GM18861 (cell line): Measurements from ENCODE around the gene TMEM184A.
A peak's percentile ranks its signal among the peaks of the same experiment; 100 is the strongest.

ENCODE experiments used
- ATAC-seq: cut with Tn5 transposase; IDR thresholded peaks from one replicate; pipeline ENCODE4 v1.9.1; 2021; ENCODE audit not compliant: unreplicated experiment

TMEM184A gene

DNA sequence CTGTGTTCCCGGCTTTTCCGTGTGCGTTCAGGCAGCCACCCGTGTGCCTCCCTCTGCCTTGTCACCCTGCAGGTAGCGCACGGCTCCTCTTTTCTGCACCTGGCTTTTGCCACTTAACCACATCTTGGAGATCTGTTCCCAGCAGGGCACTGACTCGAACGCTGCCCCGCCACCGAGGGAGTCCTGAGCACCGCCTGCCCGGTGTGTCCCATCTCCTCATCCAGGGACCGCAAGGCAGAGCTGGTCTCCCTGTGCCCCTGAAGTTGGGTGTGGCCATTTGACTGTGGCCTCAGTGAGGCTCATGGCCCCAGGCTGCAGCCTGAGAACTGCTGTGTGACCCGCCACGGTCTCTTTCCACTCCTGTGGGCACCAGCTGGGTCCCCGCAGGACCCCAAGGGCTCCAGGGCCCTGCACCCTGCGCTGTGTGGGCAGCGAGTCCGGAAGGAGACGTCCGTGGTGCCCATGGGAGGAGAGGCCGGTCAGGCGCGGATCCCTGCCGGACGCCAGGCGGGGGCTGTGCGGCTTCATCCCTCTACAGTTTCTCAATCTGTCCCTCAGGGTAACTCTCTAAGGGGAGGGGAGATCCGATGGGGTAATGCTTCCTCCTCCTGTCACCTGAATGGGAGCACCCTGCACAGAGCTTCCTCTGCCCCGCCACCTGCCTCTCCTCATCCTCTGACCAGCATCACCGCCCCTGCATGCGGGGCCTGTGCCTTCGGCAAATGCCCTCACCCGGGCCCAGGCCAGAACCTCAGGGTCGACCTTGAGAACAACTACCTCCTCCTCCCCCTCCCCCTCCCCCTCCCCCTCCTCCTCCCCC lies 50.1 kb downstream of the TMEM184A start:
- ATAC-seq: no peak

GRCh38 chr7:1503816-1504775 lies 51.9 kb downstream of the TMEM184A start, which contains the start of gene INTS1:
Gene INTS1, minus strand, starts transcription at chr7:1504389. Its CDS starts 429 bp downstream, at chr7:1503960.
- peak; percentile 74 for ATAC-seq

DNA sequence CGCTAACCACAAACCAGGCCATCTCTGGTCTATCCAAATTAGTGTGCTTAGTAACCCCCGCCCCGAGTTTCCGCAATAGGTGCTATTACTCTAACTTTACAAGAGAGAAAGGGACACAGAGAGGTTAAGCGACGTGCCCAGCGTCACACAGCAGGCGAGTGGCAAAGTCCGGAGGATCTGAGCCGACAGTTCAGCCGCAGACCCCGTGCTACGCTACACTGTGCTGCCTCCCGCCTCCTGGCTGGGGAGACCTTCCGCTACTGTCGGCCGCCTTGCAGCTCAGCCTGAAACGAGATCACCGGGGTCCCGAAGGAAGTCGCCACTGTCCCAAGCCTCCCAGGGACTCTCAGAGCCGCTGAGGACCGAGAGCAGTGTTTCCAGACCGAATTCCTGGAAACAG lies 52.6 kb downstream of the TMEM184A start:
- ATAC-seq: no peak

GRCh38 chr7:1502845-1503244 lies 53.2 kb downstream of the TMEM184A start:
- no peak for ATAC-seq

- no peak for ATAC-seq
These were observed 54.3 kb downstream of the TMEM184A start for GRCh38 chr7:1501487-1502270.

- ATAC-seq: no peak
These were observed 55.8 kb downstream of the TMEM184A start for GRCh38 chr7:1500064-1500807.

GRCh38 chr7:1499367-1500029 lies 56.5 kb downstream of the TMEM184A start:
- no peak for ATAC-seq

DNA sequence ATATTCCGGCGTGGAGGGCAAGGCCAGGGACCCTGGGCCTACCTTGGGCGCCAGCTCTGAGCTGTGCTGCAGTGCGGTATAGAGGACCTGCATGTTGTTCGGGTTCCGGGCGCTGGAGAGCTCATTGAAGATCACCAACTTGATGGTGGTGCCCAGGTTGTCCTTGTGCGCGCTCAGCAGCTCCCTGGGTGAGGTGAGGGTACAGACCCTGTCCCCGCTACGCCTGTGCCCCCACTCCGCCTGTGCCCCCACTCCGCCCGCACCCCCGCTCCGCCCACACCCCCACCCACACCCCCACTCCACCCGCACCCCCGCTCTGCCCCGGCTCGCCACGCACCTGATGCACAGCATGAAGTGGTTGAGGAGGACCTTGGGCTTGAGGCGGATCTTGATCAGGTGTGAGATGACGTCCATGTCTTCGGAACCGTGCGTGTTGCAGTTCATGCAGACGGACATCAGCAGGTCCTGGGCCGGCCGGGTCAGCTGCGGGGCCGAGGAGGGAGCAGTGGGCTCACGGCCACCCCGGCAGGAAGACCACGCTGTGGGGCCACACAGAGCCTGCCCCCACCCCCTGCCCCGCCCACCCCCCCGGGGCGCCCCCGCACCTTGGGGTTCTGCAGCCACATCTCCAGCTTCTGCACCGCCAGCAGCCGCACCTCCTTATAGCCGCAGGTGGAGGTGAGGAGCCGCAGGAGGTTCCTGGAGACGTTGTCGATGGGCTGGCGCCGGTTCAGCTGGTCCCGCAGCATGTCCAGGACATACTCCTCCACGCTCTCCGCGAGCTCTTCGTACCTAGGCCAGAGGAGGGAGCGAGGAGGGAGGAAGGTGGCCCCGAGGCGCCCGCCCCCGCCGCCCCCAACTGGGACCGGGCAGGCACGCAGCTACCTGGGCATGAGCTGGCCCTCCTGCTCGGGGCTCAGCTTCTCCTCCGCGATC lies 57.4 kb downstream of the TMEM184A start:
- ATAC-seq: no peak

DNA sequence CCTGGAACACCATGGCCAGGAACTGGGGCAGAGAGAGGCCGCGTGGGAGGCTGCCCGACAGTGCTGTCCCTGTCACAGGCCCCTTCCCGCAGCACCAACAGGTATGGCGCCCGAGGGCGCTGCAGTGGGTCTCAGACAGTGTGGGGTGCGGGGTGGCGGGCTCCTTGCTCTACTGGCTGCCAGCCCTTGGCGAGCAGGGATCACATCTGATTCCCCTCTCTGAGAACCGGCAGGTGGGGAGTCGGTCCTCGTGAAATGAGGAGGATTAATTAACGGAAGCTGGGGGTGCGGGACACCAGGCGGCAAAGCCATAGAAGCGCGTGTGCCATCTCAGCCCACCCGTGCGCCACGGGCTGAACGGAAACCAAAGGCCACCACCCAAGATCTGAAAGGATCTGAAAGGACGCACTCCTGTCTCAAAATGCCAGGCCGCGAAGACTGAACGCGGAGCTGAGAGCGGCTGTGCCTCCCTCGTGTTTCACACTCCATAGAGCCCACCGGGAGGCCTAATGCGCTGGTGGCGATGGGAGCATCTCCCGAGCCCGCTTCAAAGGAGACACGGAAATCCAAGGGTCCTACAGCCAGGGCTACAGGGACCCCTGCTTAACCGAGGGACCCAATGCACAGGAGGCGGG lies 58.6 kb downstream of the TMEM184A start:
- ATAC-seq: no peak

DNA sequence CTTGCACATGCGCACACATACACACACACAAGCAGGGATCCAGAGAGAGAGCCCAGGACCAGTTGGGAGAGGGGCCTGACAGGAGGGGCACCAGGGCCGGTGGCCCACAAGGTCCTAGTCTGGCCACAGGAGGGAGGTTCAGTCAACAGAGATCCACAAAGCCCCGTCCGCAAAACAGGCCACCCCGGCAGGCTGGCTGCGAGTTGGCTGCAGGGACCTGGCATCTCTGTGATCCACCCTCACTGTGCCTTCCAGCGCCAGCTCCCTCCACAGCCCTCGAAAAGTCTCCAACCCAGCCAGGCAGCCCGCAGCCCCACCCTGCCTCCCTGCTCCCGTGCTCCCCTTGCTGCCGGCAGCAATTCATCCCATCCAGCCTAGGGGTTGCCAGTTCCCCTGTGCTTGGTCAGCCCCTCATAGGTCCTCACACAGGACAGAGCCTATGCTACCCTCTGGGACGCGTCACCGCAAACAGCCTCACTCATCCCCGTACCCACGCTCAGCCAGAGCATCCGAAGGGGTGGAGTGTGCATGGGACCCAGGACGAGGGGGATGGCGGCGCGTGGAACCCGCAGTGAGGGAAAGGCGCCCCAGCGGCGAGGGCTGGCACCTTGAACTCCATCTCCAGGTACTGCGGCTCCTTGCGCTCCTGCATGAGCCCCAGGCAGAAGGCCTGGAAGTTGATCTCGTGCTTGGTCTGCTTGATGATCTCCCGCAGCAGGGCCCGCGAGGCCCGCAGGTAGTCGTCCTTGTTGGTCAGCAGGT lies 59.3 kb downstream of the TMEM184A start:
- no peak for ATAC-seq

DNA sequence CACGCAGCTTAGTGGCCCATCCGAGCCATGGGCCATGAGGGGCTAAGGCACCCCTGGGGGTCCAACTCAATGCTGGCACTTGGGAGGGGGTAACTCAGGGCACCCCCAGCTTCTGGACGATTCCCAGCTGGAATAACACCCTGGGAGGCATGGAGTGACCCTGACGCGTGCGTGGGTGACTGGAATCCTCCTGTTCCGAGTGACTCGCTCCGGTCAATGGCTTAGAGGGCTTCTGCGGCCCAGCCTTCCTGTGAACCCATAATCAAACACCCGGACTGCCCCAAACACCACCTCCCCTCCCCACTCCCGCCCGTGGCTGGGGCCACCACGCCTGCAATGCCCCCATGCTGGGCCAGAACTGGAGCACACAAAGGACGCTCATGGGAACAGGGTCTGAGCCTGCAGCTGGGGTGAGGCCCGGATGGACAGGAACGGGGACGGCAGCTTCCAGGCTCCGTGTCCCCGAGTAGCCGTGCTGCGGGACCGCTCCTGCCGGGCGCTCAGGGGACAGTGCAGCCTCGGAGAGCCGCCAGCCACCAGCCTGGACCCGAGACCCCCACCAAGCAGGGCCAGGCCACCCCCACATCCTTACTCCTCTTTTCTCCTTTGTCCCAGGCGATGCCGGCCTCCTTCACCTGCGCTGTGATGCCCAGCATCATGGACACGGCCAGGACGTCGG lies 60.3 kb downstream of the TMEM184A start:
- no peak for ATAC-seq

DNA sequence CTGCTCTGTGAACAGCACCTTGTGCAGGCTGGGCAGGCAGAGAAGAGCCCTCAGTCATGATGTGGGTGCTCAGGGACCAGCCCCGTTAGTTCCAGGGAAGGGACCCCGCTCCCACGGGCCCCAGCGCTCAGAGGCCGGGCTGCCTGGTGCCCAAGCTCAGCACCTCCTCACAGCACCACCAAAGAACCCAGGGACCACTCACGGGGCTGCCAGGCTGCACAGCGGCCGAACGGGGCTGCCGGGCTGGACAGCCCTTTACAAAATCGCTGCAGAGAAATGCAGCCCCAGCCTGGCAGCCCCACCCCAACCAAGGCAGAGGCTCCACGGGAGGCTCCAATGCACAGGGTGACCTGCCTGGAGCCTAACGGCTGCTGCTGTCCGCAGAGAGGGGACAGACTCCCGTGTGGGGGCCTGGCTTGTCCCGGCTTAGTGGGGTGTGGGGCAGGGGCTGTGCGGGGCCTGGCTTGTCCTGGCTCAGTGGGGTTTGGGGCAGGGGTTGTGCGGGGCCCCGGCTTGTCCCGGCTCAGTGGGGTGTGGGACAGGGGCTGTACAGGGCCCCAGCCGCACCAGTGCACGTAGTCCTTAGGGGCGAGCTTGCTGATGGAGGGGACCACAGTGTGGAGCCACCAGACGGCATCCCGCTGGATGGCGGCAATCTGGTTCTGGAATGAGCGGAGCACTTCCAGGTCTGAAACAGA lies 61.0 kb downstream of the TMEM184A start:
- no peak for ATAC-seq

DNA sequence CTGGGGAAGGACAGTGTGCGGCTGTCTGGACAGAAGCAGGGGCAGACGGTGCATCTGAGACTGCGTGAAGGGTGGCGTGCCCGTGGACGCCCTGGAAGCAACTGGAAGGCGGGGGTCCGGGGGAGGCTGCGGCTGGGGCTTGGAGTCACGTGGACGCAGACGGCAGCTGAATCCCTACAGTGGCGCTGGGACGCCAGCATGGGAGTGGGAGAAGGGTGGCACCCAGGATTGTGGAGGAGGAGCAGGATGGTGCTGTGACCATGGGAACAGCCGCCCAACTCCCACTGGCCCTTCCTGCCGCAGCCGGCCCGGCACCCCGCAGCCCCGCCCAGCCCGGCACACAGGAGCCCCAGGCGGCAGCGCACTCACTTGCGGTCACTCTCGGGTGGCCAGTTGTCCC lies 61.6 kb downstream of the TMEM184A start:
- ATAC-seq: no peak

GRCh38 chr7:1493571-1493970 lies 62.4 kb downstream of the TMEM184A start:
- no peak for ATAC-seq

DNA sequence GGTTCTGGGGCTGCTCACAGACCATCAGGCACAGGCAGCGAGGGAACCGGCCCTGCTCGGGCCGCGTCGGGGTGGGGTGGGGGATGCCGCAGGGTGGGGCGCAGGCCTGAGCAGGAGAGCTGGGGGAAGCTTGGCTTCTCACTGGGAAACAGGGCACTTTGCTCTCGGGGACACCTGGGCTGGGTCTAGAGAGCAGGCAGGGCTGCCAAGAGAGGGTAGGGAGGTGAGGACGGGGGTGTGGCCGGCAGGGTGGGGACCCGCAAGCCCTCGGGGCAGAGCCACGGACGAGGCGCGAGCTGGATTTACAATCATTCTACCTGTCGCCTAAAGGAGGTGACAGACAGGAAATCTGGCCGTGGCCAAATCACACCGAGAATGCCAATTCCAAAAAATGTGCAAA lies 62.9 kb downstream of the TMEM184A start:
- ATAC-seq: no peak

- ATAC-seq: no peak
These were observed 63.4 kb downstream of the TMEM184A start for GRCh38 chr7:1492640-1493039.
